Glutamatergic neuron (in vitro differentiated cells): Measurements from ENCODE around the gene PHLDB3. TPM values are rescaled to one million over a fixed set of nuclear protein-coding genes. Genes with fewer than 3 reads are reported as not detected.

ENCODE experiments used
- DNase-seq: peaks from one replicate; pipeline ENCODE4 v3.0.0; 2022
- H3K27ac Mint-ChIP-seq: one replicate; pipeline ENCODE4 v1.8.0; 2020; ENCODE audit warnings: mild to moderate bottlenecking, mixed read lengths, inconsistent platforms; ENCODE audit not compliant: unreplicated experiment
- H3K27me3 Mint-ChIP-seq: one replicate; pipeline ENCODE4 v1.8.0; 2020; ENCODE audit warnings: mild to moderate bottlenecking, moderate library complexity, mixed read lengths, inconsistent platforms; ENCODE audit not compliant: unreplicated experiment
- H3K36me3 Mint-ChIP-seq: one replicate; pipeline ENCODE4 v1.8.0; 2020; ENCODE audit warnings: mild to moderate bottlenecking, mixed read lengths, inconsistent platforms; ENCODE audit not compliant: unreplicated experiment
- H3K4me1 Mint-ChIP-seq: one replicate; pipeline ENCODE4 v1.8.0; 2020; ENCODE audit warnings: mild to moderate bottlenecking, low read depth, mixed read lengths, inconsistent platforms; ENCODE audit not compliant: unreplicated experiment
- H3K4me3 Mint-ChIP-seq: one replicate; pipeline ENCODE4 v1.8.0; 2020; ENCODE audit warnings: mild to moderate bottlenecking, mixed read lengths, inconsistent platforms; ENCODE audit not compliant: unreplicated experiment
- H3K9me3 Mint-ChIP-seq: one replicate; pipeline ENCODE4 v1.8.0; 2020; ENCODE audit warnings: mild to moderate bottlenecking, moderate library complexity, mixed read lengths, inconsistent platforms; ENCODE audit not compliant: unreplicated experiment
- CTCF ChIP-seq: fragments of 200-600 bp; sonication (generic); IDR thresholded peaks from one replicate; pipeline ENCODE4 v1.5.0; 2021; ENCODE audit not compliant: partially characterized antibody, unreplicated experiment
- total RNA-seq: library from RNA; stranded (reverse); fragmentation: NEBNext Ultra II Directional; extraction: Animal tissue kit (Norgen Biotek cat#: 25700); gene quantifications from one replicate; pipeline ENCODE4 v1.2.1, GENCODE V29; 2021; ENCODE audit not compliant: unreplicated experiment

PHLDB3 gene
- total RNA-seq, 1 donor from 2014 or later, result 6.8 TPM

DNA sequence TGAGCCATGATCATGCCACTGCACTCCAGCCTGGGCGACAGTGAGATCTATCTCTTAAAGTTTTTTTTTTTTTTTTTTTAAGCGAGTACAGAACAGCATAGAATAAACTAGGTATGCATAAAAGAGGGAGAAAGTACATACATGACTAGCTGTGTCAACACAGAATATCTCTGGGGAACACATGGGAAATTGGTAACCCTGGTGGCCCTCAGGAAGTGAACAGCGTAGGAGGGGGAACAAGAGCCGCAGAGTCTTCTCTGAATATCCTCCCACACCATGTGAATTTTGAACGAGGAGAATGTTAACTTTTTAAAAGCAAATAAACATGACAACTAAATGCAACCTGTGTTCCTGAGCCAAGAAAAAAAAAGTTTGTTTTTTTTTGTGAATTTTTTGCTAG, 15.2 kb downstream of the PHLDB3 start:
- Mint-ChIP-seq H3K4me1 (no peaks in the 10 kb centered on the region), H3K4me3 (no peak overlapping the region), H3K27me3 (peaks cover 3% of the 10 kb centered on the region), H3K36me3 (no peaks in the 10 kb centered on the region), H3K9me3 (peaks cover 1% of the 10 kb centered on the region), H3K27ac (no peak overlapping the region)
- DNase-seq, result no peak
- no peak for TF ChIP-seq CTCF

DNA sequence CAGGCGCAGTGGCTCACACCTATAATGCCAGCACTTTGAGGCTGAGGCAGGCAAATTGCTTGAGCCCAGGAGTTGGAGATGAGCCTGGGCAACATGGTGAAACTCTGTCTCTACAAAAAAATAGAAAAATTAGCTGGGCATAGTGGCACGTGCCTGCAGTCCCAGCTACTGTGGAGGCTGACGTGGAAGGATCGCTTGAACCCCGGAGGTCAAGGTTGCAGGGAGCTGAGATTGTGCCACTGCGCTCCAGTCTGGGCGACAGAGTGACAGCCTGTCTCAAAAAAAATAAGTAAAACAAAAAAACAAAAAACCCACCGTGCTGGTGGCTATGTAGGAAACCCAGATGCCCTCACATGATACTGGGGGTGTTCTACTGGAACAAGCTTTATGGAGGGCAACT, 16.4 kb downstream of the PHLDB3 start:
- Mint-ChIP-seq H3K36me3 (no peaks in the 10 kb centered on the region), H3K27ac (no peak overlapping the region), H3K27me3 (peaks cover 3% of the 10 kb centered on the region), H3K4me1 (no peaks in the 10 kb centered on the region), H3K4me3 (no peak overlapping the region), H3K9me3 (peaks cover 1% of the 10 kb centered on the region)
- DNase-seq, result no peak
- no peak for TF ChIP-seq CTCF

DNA sequence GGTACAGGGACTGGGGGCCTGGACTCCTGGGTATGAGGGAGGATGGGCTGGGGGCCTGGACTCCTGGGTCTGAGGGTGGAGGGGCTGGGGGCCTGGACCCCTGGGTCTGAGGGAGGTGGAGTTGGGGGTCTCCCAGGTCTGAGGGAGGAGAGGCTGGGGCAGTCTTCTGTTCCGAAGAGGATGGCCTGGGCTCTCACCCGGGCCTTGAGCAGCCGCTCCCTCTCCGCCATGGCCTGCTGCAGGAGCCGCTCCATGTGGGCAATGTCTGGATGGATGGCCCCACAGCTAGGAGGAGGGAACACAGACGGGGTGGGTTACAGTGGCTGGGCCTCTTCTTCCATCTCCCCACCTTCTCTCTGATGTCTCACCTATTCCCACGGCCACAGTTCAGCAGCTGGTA, 18.1 kb downstream of the PHLDB3 start:
- no peak for TF ChIP-seq CTCF
- no peak overlapping the region for H3K4me3 Mint-ChIP-seq
- H3K27ac Mint-ChIP-seq, result no peak overlapping the region
- H3K36me3 Mint-ChIP-seq, result no peaks in the 10 kb centered on the region
- peaks cover 1% of the 10 kb centered on the region for H3K9me3 Mint-ChIP-seq
- DNase-seq, result no peak
- H3K4me1 Mint-ChIP-seq, result no peaks in the 10 kb centered on the region
- peaks cover 6% of the 10 kb centered on the region for H3K27me3 Mint-ChIP-seq

GRCh38 chr19:43485951-43486350, 18.6 kb downstream of the PHLDB3 start:
- no peak overlapping the region for H3K27ac Mint-ChIP-seq
- no peak for DNase-seq
- H3K36me3 Mint-ChIP-seq, result no peaks in the 10 kb centered on the region
- H3K4me3 Mint-ChIP-seq, result no peak overlapping the region
- peaks cover 6% of the 10 kb centered on the region for H3K27me3 Mint-ChIP-seq
- no peak for TF ChIP-seq CTCF
- H3K9me3 Mint-ChIP-seq, result peaks cover 1% of the 10 kb centered on the region
- H3K4me1 Mint-ChIP-seq, result no peaks in the 10 kb centered on the region

DNA sequence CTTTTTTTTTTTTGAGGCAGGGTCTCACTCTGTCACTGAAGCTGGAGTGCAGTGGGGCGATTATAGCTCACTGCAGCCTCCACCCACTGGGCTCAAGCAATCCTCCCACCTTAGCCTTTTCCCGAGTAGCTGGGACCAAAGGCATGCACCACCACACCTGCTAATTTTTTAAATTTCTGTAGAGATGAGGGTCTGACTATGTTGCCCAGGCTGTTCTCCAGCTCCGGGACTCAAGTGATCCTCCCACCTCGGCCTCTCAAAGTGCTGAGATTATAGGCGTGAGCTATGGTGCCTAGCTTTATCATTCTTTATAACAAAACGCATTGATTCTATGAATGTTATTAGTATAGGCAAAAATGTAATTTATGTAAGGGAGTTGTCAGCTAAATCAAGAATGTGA, 21.3 kb downstream of the PHLDB3 start:
- peaks cover 8% of the 10 kb centered on the region for H3K27me3 Mint-ChIP-seq
- no peak overlapping the region for H3K27ac Mint-ChIP-seq
- no peak for DNase-seq
- H3K9me3 Mint-ChIP-seq, result no peaks in the 10 kb centered on the region
- H3K4me3 Mint-ChIP-seq, result no peak overlapping the region
- no peak for TF ChIP-seq CTCF
- H3K4me1 Mint-ChIP-seq, result no peaks in the 10 kb centered on the region
- no peaks in the 10 kb centered on the region for H3K36me3 Mint-ChIP-seq
